Uterus (tissue), 4 donors: ENCODE measurements around the gene TERT. TPM values are rescaled to one million over a fixed set of nuclear protein-coding genes. Genes with fewer than 3 reads are reported as not detected.
"Not testable (repeated sequence)": the region's sequence is repeated elsewhere in the genome, so short reads cannot be mapped to it uniquely, and the experiment has no call there.

ENCODE experiments used
- DNase-seq, 2 donors: peaks; one replicate each; pipeline ENCODE4 v3.0.0-alpha.2; 2019 to 2020
- H3K27ac ChIP-seq, 2 donors: fragments of 200-600 bp; sonication (generic); 1 replicate in 1 of 2; 2 replicates in 1 of 2; pipeline ENCODE4 v1.5.1; 2016 to 2018
- H3K27me3 ChIP-seq, 2 donors: fragments of 200-600 bp; sonication (generic); one replicate each; pipeline ENCODE4 v1.5.1; 2018 to 2019; ENCODE audit warnings: control low read depth in 1 of 2
- H3K36me3 ChIP-seq, 2 donors: fragments of 200-600 bp; sonication (generic); one replicate each; pipeline ENCODE4 v1.5.1; 2019; ENCODE audit warnings: control low read depth in 1 of 2
- H3K4me1 ChIP-seq, 2 donors: fragments of 200-600 bp; sonication (generic); one replicate each; pipeline ENCODE4 v1.5.1; 2018 to 2019; ENCODE audit warnings: control low read depth in 1 of 2
- H3K4me3 ChIP-seq, 2 donors: fragments of 200-600 bp; sonication (generic); 1 replicate in 1 of 2; 2 replicates in 1 of 2; pipeline ENCODE4 v1.5.1; 2018 to 2019; ENCODE audit warnings: mild to moderate bottlenecking in 1 of 2
- H3K9me3 ChIP-seq, 2 donors: fragments of 200-600 bp; sonication (generic); one replicate each; pipeline ENCODE4 v1.5.1; 2019; ENCODE audit warnings: control low read depth in 1 of 2
- CTCF ChIP-seq, 4 experiments: fragments of 200-600 bp in 2 of 4; fragments of 450-650 bp in 2 of 4; sonication (generic) in 2 of 4; IDR thresholded peaks; one replicate each; pipeline ENCODE4 v1.5.1; 2016 to 2019; ENCODE audit warnings: antibody characterized with exemption in 4 of 4, mild to moderate bottlenecking in 2 of 4, moderate library complexity in 1 of 4
- POLR2A ChIP-seq, 2 donors: fragments of 450-650 bp; IDR thresholded peaks; one replicate each; pipeline ENCODE4 v1.6.1; 2016; ENCODE audit warnings: antibody characterized with exemption in 2 of 2, mild to moderate bottlenecking in 1 of 2, moderate library complexity in 1 of 2
- intact Hi-C: fragments of 100-400 bp; cut with DNase I; formaldehyde crosslinking; loops from one replicate; pipeline ENCODE4 v1.15.1; 2023; ENCODE audit warnings: low total_unique reads
- total RNA-seq, 4 donors: library from RNA; depleted of rRNA in 3 of 4; stranded (reverse); fragments of >200 nt in 3 of 4; gene quantifications; one replicate each; pipeline versions ENCODE4 v1.1.0 to v1.2.4, GENCODE V29; 2014 to 2023
- donor health status: DM: yes; HTN: yes; CAD: no.

TERT gene
- total RNA-seq, 4 donors from 2014 or later: 0.26 TPM; not detected in 3

- no peak overlapping the region for H3K27ac ChIP-seq
- DNase-seq: no peak
- no peaks in the 10 kb centered on the region for H3K36me3 ChIP-seq
- no peaks in the 10 kb centered on the region for H3K27me3 ChIP-seq
- peaks cover 0 to 5% of the 10 kb centered on the region in 2 donors for H3K4me1 ChIP-seq
- TF ChIP-seq CTCF (IDR thresholded peaks at IDR 0.05) (no peak), POLR2A (IDR thresholded peaks at IDR 0.05) (no peak)
- intact Hi-C loops: no loop called here
- no peaks in the 10 kb centered on the region for H3K9me3 ChIP-seq
- H3K4me3 ChIP-seq: no peak overlapping the region
These were observed 1.3 kb downstream of the TERT start for GRCh38 chr5:1293416-1294205.

- H3K36me3 ChIP-seq: no peaks in the 10 kb centered on the region
- no peak overlapping the region for H3K4me3 ChIP-seq
- no peak for DNase-seq
- H3K4me1 ChIP-seq: peaks cover 0 to 5% of the 10 kb centered on the region in 2 donors
- no peak overlapping the region for H3K27ac ChIP-seq
- TF ChIP-seq POLR2A (IDR thresholded peaks at IDR 0.05) (no peak), CTCF (IDR thresholded peaks at IDR 0.05) (no peak)
- no peaks in the 10 kb centered on the region for H3K9me3 ChIP-seq
- intact Hi-C loops: no loop called here
- H3K27me3 ChIP-seq: no peaks in the 10 kb centered on the region
These were observed 1.9 kb downstream of the TERT start for GRCh38 chr5:1292846-1293415.

- Histone ChIP-seq H3K9me3 (no peaks in the 10 kb centered on the region), H3K27me3 (no peaks in the 10 kb centered on the region), H3K36me3 (no peaks in the 10 kb centered on the region), H3K27ac (no peak overlapping the region), H3K4me3 (no peak overlapping the region), H3K4me1 (peaks cover 0 to 5% of the 10 kb centered on the region in 2 donors)
- intact Hi-C loops: no loop called here
- DNase-seq: no peak
- TF ChIP-seq CTCF (IDR thresholded peaks at IDR 0.05) (no peak), POLR2A (IDR thresholded peaks at IDR 0.05) (no peak)
These were observed 2.7 kb downstream of the TERT start for GRCh38 chr5:1292139-1292538.

- Histone ChIP-seq H3K9me3 (no peaks in the 10 kb centered on the region), H3K27ac (no peak overlapping the region), H3K4me1 (peaks cover 0 to 5% of the 10 kb centered on the region in 2 donors), H3K36me3 (no peaks in the 10 kb centered on the region), H3K4me3 (no peak overlapping the region), H3K27me3 (no peaks in the 10 kb centered on the region)
- no peak for DNase-seq
- TF ChIP-seq CTCF (IDR thresholded peaks at IDR 0.05) (no peak), POLR2A (IDR thresholded peaks at IDR 0.05) (no peak)
- intact Hi-C loops: no loop called here
These were observed 3.2 kb downstream of the TERT start for GRCh38 chr5:1291611-1292080.

- H3K27ac ChIP-seq, H3K4me1 ChIP-seq, H3K27me3 ChIP-seq, DNase-seq, H3K4me3 ChIP-seq, H3K36me3 ChIP-seq, intact Hi-C loops, H3K9me3 ChIP-seq: not testable (repeated sequence)
These were observed 3.9 kb downstream of the TERT start for GRCh38 chr5:1290956-1291355.

GRCh38 chr5:1289559-1289958 lies 5.3 kb downstream of the TERT start:
- H3K4me3 ChIP-seq, H3K9me3 ChIP-seq, DNase-seq, intact Hi-C loops, H3K27me3 ChIP-seq, H3K36me3 ChIP-seq, H3K4me1 ChIP-seq, H3K27ac ChIP-seq: not testable (repeated sequence)
